OCI-LY7 (cell line): ENCODE data around the gene ACVR1B. TPM values are rescaled to one million over a fixed set of nuclear protein-coding genes. Genes with fewer than 3 reads are reported as not detected.

Experiments used
- BruUV-seq: library from RNA; stranded (reverse); fragments of 400-500 nt; replicated peaks from 2 replicates; lab custom pipeline; 2021; lab: Mats Ljungman, UMichigan
- CTCF ChIA-PET: fragments of 300-600 bp; sonication (Branson Sonifier 250); formaldehyde crosslinking; loops from one replicate; lab custom pipeline; 2022; ENCODE audit warnings: antibody characterized with exemption; ENCODE audit not compliant: unreplicated experiment; lab: Charles Lee
- POLR2A ChIA-PET: fragments of 300-600 bp; sonication (Branson Sonifier 250); formaldehyde crosslinking; loops from one replicate; lab custom pipeline; 2022; ENCODE audit warnings: antibody characterized with exemption; lab: Charles Lee
- DNase-seq: peaks from one replicate; pipeline ENCODE4 v3.0.0-alpha.2; 2015; ENCODE audit warnings: low spot score
- H2AFZ ChIP-seq: fragments of 200-600 bp; sonication (generic), shearing (Covaris generic); 2 replicates; pipeline ENCODE4 v1.6.1; 2014; ENCODE audit warnings: mild to moderate bottlenecking, antibody characterized with exemption, low read length, moderate library complexity
- H3K27ac ChIP-seq: fragments of 200-600 bp; sonication (generic); 2 replicates; pipeline ENCODE4 v1.5.1; 2014; ENCODE audit warnings: mixed run types, low read depth, mild to moderate bottlenecking, moderate library complexity, low read length, inconsistent platforms; ENCODE audit not compliant: poor library complexity, severe bottlenecking
- H3K36me3 ChIP-seq: fragments of 200-600 bp; sonication (generic); 2 replicates; pipeline ENCODE4 v1.6.1; 2014; ENCODE audit warnings: mild to moderate bottlenecking, antibody characterized with exemption, low read length, moderate library complexity, mixed read lengths; ENCODE audit not compliant: insufficient read depth
- H3K4me1 ChIP-seq: fragments of 200-600 bp; sonication (generic); 2 replicates; pipeline ENCODE4 v1.5.1; 2014; ENCODE audit warnings: mild to moderate bottlenecking, low read length; ENCODE audit not compliant: insufficient read depth, poor library complexity, severe bottlenecking
- H3K4me2 ChIP-seq: fragments of 200-600 bp; sonication (generic); 2 replicates; pipeline ENCODE4 v1.6.1; 2014; ENCODE audit warnings: mild to moderate bottlenecking, low read length
- H3K4me3 ChIP-seq: fragments of 200-600 bp; sonication (generic); 2 replicates; pipeline ENCODE4 v1.5.1; 2014; ENCODE audit warnings: mild to moderate bottlenecking, low read depth, low read length; ENCODE audit not compliant: poor library complexity, severe bottlenecking
- H3K79me2 ChIP-seq: fragments of 200-600 bp; sonication (generic); 2 replicates; pipeline ENCODE4 v1.6.1; 2016; ENCODE audit warnings: low read depth, mild to moderate bottlenecking, low read length, moderate library complexity, mixed read lengths; ENCODE audit not compliant: insufficient read depth
- H3K9me2 ChIP-seq: fragments of 200-600 bp; sonication (generic); 2 replicates; pipeline ENCODE4 v1.6.1; 2016; ENCODE audit warnings: mild to moderate bottlenecking, low read length, mixed read lengths; ENCODE audit not compliant: insufficient read depth
- H3K9me3 ChIP-seq: fragments of 200-600 bp; sonication (generic); 2 replicates; pipeline ENCODE4 v1.6.1; 2014; ENCODE audit warnings: mild to moderate bottlenecking, mixed run types, low read length, mixed read lengths
- H4K20me1 ChIP-seq: fragments of 200-600 bp; sonication (generic); 2 replicates; pipeline ENCODE4 v1.6.1; 2014; ENCODE audit warnings: mild to moderate bottlenecking, antibody characterized with exemption, low read length, moderate library complexity, mixed read lengths; ENCODE audit not compliant: insufficient read depth
- CTCF ChIP-seq: fragments of 200-600 bp; sonication (generic); conservative IDR thresholded peaks from 2 replicates; pipeline ENCODE4 v1.5.1; 2014; ENCODE audit warnings: mild to moderate bottlenecking, antibody characterized with exemption, low read length, moderate library complexity, mixed read lengths
- EZH2phosphoT487 ChIP-seq: fragments of 200-600 bp; sonication (generic); IDR thresholded peaks from 2 replicates; pipeline ENCODE4 v1.6.1; 2018; ENCODE audit warnings: low read depth, borderline replicate concordance, mild to moderate bottlenecking, mixed run types, antibody characterized with exemption, low read length, moderate library complexity, mixed read lengths
- intact Hi-C: fragments of 100-400 bp; cut with micrococcal nuclease; formaldehyde crosslinking; loops from one replicate; pipeline ENCODE4 v1.10.0; 2022; ENCODE audit not compliant: unreplicated experiment
- total RNA-seq, 2 experiments: library from RNA; depleted of rRNA in 1 of 2; stranded (reverse); fragments of >200 nt in 1 of 2; shearing (Covaris generic) in 1 of 2; gene quantifications; 2 replicates each; pipeline ENCODE4 v1.2.3, GENCODE V29; 2014 to 2022

The ACVR1B gene
- total RNA-seq, 2 experiments from 2014 or later, result 4.1 to 6.8 TPM

DNA sequence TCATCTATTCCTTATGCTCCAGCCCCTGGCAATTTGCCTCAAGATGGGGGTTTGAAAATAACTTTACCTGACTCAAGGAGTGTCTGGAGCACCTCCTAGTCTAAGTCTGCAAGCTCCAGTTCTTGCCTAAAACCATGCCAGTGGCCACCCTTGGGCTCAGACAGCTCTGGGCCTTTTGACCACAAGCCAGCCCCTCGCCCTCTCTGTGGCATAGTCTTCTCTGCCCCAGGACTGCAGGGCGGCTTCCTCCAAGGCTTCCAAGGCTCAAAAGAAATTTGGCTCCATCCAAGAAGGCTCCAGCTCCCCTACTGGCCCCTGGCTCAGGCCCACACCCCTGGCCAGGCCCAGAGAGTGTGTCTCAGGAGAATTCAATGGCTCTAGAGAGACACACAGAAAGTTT is 29.4 kb upstream of the ACVR1B start:
- ChIA-PET POLR2A (no interaction called here), CTCF (interaction anchor here (0.9 kb wide), 1 partner anchor 10 kb away, joined by 3 read pairs; no protein-coding TSS in a partner anchor)
- Histone ChIP-seq H3K9me2 (no peaks in the 10 kb centered on the region), H3K9me3 (no peaks in the 10 kb centered on the region), H3K4me2 (no peak overlapping the region), H3K36me3 (no peaks in the 10 kb centered on the region), H3K27ac (no peak overlapping the region), H2AFZ (no peak overlapping the region), H3K4me3 (no peak overlapping the region), H3K4me1 (peaks cover 18% of the 10 kb centered on the region), H3K79me2 (no peaks in the 10 kb centered on the region), H4K20me1 (no peaks in the 10 kb centered on the region)
- TF ChIP-seq EZH2phosphoT487, result no peak
- no peak for TF ChIP-seq CTCF
- intact Hi-C loops, result no loop called here
- DNase-seq, result no peak
- BruUV-seq, result no TSS peak

DNA sequence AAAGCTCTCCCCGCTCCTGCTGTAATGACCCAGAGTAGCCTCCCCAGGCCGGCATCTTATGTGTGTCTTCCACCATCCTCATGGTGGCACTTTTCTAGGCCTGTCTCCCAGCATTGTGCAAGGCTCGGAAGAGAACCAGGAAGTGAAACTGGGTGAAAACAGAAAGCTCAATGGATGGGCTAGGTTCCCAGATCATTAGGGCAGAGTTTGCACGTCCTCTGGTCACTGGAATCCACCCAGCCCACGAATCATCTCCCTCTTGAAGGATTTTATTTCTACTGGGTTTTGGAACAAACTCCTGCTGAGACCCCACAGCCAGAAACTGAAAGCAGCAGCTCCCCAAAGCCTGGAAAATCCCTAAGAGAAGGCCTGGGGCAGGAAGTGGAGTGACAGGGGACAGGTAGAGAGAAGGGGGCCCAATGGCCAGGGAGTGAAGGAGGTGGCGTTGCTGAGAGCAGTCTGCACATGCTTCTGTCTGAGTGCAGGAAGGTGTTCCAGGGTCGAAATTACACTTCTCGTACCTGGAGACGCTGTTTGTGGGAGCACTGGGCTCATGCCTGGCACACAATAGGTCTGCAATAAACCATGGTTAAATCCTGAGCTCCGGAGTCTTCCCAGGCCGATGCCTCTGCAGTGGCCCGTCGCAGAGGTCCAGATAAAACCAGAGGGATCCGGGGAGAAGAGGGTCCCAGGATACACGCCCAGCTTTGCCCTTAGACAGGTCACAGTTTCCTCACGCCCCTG is 28.6 kb upstream of the ACVR1B start:
- no peak overlapping the region for H3K4me2 ChIP-seq
- TF ChIP-seq CTCF (no peak), EZH2phosphoT487 (no peak)
- H3K27ac ChIP-seq, result no peak overlapping the region
- H3K9me2 ChIP-seq, result no peaks in the 10 kb centered on the region
- no TSS peak for BruUV-seq
- ChIA-PET CTCF (interaction anchor here (0.9 kb wide), 1 partner anchor 10 kb away, joined by 3 read pairs; no protein-coding TSS in a partner anchor), POLR2A (no interaction called here)
- H3K4me3 ChIP-seq, result no peak overlapping the region
- peak; percentile 25 for DNase-seq
- intact Hi-C loops, result no loop called here
- H3K36me3 ChIP-seq, result no peaks in the 10 kb centered on the region
- H3K4me1 ChIP-seq, result peaks cover 18% of the 10 kb centered on the region
- peak overlapping the region; percentile 35; the same call in 1 of the 2 replicates for H2AFZ ChIP-seq
- H4K20me1 ChIP-seq, result no peaks in the 10 kb centered on the region
- no peaks in the 10 kb centered on the region for H3K9me3 ChIP-seq
- no peaks in the 10 kb centered on the region for H3K79me2 ChIP-seq
